HG03280 (cell line): Measurements from ENCODE around the gene GOLGA6L10.
"Not testable (repeated sequence)": the region's sequence is repeated elsewhere in the genome, so short reads cannot be mapped to it uniquely, and the experiment has no call there.

ENCODE experiments used
- ATAC-seq: cut with Tn5 transposase; IDR thresholded peaks from one replicate; pipeline ENCODE4 v1.9.1; 2021; ENCODE audit warnings: mild to moderate bottlenecking, moderate library complexity; ENCODE audit not compliant: unreplicated experiment

Gene GOLGA6L10

DNA sequence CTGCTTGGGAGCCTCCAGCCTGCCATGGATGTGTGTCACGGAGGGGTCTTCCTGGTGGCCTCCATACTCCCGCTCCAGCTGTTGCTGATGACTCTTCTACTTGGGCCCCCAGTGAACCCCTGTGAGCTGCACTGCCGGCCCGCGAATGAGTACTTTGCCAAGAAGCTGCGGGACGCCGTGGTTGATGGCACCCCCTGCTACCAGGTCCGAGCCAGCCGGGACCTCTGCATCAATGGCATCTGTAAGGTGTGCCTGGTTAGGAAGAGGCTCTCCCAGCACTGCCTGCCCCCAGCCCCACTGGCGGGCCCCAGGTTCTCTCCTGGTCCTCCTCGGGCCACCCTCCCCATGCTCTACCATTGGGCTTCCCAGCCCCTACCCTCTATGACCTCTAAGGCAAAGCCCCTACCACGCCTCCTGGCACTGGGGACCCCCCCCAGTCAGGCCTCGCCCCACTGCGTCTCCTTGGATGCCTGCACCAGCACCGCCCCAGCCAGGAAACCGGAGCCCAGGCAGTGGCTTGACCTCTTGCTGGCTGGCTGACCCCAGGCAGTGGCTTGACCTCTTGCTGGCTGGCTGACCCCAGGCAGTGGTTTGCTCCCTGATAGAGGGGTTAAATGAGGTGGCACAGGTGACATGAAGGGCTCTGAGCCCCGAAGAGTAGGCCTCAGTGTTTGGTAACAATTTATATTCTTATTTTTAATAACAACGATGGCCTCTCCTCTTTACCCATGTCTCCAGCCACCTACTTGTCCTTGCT is 29.6 kb downstream of the GOLGA6L10 start:
- ATAC-seq, result not testable (repeated sequence)

DNA sequence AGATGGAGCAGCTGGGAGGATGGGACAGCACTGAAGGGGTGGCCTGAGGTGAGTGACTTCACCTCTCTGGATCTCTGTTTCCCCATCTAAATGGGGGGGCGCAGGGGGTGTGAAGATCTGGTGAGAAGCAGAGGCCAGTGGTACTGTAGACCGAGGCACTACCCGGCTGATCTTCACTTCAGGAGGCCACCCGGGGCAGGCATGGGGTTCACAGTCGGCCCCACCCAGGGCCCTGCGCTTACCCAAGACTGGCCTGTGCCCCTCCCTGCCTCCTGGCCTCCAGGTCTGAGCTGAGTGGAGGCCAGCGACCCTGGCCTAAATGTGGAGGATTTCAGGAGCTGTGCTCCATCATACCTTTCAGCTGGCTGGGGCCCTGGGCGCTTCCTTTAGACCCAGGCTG is 31.0 kb downstream of the GOLGA6L10 start:
- not testable (repeated sequence) for ATAC-seq

DNA sequence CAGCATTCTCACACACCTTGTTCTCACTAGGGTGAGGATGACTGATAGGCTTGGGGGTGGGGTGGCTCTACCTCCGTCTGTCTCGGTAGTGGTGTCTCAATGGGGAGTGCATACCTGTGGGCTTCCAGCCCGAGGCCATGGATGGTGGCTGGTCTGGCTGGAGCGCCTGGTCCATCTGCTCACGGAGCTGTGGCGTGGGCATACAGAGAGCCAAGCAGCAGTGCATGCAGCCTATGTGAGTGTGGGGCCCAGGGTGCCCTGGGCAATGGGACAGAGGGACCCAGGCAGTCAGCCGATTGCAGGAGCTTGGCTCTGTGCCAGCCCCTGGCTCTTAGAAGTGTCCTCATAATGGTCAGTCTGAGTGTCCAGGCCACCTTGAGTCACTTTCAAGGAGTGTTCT is 31.8 kb downstream of the GOLGA6L10 start:
- not testable (repeated sequence) for ATAC-seq

DNA sequence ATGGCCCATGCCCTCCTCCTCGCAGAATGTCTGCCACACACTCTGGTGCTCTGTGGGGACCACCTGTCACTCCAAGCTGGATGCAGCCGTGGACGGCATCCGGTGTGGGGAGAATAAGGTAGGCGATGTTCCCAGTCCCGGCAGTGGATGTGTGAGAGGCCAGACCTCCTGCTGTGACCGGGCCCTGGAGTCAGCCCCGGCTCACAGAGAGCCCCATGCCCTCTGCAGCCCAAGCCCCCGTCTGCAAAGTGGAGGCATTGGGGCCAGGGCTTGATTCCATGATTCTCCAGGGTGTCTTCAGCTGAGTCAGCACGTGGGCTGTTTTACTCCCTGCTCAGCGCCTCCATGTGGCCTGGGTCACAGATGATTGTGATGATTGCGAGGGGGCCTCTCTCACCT is 32.2 kb downstream of the GOLGA6L10 start:
- ATAC-seq, result no peak

DNA sequence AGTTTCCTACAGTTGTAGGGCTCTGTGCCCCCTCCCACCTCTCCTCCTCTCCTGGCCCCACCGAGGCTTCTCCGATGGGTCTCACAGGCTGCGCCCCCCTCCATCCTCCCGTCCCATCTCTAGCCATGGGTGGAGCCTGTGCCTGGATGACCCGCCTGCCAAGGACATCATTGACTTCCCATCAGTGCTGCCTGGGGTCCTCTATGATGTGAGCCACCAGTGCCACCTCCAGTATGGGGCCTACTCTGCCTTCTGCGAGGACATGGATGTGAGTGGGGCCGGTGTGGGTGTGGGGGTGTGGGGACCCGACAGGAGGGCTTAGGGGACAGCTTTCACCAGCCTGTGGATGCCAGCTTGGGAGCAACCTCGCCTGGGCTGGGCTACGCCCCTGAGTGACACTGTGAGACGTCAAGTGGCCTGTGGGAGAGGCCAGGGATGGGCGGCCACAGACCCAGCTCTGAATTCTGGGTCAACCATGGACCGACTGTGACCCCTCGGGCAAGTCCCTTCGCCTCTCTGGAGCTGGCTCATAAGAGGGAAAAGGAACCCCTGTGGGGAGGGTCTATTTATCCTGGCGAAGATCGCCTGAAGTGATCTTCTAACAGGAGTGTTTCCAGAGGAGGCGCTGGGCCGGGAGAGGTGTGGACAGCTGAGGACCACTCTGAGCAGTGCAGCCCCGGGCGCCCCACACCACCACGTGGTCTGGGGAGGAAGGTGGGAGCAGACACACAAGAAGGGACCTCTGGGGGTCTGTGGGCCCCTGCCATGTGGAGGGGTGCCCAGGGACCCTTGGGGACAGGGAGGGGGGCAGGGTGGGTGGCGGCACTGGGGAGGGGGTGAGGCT is 32.8 kb downstream of the GOLGA6L10 start:
- ATAC-seq, result not testable (repeated sequence)

DNA sequence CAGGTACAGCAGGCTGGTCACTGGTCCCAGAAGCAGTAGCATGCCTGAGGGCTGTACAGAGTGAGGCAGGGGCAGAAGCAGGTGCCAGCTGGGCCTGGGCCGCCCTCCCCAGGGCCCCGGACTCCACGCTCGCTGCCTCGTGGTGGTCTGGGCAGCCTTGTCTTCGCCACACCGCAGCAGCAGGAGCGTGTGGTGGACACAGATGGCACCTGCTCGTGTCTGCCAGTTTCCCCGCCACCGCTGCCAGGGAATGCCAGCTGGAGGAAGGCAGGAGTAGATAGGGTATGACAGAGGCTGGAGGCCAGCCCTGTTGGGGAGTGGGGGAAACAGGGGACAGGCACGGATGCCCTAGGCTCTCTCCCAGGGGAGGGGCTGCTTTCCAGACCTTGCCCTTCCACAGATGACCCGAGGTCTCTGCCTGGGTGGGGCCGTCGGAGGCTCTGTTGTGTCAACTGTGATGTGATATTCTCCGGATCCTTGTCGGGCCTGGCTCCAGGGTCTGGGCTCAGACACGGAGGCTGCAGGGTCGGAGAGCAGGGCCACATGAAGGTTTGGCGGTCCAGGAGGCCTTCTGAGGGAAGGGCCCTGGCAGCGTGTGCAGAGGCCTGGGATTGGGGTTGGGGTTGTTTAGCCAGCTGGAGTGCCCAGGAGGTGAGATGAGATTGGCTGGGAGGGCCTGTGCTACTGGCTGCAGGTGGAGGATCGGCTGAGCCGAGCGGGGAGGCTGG is 33.6 kb downstream of the GOLGA6L10 start:
- no peak for ATAC-seq

DNA sequence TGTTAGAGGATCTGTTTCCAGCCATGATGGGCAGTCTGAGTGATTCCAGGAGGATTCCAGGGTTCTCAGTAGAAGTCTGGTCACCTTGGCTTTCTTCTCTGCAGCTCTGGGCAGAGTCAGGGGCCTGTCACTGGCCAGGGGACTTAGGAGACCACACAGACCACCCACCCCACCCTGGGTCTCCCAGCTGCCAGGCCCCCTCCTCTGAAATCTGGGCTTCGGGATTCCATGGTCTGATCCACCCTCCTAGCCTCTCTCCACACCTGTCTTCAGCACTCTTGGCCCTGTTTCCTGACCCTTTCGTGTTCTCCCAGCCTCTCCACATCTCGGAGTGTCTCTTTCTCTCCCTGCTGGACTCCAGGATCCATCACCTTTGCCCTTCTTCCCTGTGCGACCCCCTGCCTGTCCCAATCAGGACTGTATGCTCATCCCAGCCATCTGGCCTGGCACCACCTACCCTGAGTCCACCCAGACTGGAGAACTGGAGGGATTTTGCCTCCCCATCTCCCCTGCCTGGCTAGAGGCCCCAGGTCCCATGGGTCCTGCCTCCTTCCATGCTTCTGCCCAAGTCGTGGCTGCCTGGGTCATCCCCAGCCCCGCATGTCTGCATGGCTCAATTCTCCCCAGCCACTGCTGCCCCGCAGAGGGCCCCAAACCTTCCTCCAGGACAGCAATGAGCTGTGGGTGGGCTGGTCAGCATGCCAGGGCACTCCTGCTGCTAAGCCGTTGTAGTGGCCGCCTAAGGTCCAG is 34.3 kb downstream of the GOLGA6L10 start:
- no peak for ATAC-seq

DNA sequence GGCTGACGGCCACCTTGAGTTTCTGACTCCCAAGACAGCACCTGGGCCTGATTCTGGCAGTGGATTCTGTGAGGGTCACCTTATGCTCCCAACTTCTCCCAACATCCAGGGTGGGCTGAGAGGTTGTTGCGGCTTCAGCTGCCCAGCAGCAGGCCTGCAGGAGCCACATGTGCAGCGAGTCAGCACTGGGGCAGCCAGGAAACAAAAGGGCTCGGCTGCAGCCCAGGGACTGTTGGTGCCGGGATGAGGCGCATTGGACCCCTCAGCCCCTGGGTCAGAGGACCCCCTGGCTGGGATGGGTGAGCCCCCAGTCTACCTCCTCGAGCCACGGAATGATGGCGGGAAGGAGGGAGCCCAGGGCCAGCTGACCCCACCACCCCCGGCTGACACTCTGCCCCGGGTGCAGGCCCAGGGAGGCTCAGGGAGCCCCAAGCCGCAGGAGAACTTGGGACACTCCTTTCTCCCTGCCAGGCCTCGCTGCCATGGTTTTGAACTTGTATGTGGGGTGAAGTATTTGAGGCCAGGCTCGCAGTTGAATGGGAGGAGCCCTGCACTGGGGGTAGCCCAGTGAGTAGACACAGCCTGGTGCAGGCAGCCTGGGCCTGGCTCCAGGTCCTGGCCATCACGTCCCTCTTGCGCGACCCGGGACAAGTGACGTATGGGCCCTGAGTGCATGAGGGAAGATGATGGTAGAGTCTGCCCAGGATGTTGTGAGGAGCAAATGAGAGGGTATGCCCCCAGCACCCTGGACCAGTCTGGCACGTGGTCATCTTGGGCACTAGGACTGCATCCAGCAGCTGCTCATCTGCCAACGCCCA is 35.1 kb downstream of the GOLGA6L10 start:
- not testable (repeated sequence) for ATAC-seq

DNA sequence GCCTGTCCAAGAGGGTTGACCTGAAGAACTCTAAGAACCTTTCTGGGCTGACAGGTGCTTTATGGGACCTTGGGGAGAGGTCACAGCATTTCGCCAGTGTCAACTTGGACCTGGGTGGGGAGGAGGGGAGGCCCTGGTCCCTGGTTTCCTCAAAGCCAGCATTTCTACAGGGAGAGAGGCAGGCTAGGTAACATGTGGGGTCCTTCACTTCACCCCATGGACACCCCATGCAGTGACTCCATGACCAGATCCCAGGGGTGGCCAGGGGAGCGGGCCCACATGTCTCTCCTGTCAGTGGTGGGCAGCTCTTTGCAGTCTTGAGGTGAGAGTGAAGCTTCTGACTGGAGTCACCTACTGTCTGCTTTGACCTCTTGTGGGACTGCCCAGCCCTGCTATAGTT is 35.8 kb downstream of the GOLGA6L10 start:
- no peak for ATAC-seq

DNA sequence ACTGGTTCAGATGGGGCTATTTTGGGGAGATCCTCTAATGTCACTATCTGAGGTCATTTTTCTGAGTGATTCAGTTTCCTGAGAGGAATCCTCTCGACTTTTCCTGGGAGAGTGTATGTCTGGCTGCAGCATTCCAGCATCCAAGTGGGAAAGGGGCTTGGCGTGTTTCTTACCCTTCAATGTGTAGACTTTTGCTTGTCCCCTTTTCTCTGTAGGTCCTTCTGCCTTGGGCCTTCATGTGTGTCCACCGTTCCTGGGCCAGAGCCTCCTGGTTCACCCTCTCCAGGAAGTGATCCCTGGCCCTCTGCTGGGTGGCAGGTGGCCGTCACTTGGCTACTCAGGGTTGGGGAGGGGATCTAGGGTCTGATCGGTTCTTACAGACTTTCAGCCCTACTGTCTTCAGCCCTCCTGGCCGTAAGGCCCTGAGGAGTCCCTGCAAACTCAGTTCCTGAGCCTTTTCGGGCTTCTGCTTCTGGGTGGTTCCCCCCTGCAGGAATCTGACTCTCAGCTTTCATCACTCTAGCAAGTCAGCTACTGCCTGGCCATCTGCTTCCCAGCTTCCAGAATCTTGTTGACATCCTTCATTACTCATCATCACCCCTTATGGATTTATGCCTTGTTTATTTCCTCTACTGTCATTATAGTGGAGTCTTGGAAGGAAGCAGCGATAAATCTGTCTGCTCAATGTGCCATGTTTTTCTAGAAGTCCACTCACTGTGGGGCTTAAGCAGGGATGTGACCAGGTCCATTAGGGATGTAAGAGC is 36.5 kb downstream of the GOLGA6L10 start:
- no peak for ATAC-seq

DNA sequence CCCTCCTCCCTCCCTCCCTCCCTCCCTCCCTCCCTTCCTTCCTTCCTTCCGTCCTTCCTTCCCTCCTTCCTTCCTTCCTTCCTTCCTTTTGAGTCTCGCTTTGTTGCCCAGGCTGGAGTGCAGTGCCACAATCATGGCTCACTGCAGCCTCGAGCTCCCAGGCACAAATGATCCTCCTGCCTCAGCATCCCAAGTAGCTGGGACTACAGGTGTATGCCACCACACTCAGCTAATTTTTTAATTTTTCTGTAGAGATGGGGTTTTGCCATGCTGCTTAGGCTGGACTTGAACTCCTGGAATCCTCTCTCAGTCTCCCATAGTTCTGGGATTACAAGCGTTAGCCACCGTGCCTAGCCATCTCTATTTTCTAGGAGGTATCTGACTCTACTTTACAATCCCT is 38.0 kb downstream of the GOLGA6L10 start:
- ATAC-seq, result not testable (repeated sequence)

DNA sequence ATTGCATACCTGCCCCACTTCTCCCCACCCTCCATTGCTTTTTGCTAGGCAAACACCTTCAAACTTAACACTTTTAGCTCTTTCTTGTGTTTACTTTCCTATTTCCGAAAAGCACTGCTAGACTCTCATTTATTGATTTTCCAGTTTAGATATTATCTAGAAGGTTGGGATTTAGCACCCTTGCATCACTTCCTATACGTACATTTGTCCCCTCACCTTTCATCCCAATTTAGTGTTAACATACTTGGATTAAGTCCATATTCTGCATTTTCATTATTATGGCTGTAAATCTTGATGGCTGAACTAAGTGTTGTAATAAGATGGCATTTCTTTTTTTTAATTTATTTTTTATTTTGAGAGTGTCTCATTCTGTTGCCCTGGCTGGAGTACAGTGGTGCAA is 39.5 kb downstream of the GOLGA6L10 start:
- no peak for ATAC-seq

DNA sequence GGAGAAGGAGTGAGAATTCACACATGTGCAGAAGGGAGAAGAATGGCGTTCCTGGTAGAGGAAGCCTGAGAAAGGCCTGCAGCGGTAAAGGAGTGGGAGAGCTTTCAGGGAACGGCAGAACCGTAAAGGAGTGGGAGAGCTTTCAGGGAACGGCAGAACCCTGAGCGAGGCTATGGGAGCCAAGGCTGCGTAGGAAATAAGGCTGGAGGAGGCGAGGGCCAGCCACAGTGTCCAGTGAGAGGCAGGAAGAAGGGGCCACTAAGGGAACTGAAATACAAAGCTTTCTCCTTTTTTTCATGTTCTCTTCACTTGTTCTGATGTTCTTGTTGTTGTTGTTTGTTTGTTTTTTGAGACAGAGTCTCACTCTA is 41.6 kb downstream of the GOLGA6L10 start:
- no peak for ATAC-seq

DNA sequence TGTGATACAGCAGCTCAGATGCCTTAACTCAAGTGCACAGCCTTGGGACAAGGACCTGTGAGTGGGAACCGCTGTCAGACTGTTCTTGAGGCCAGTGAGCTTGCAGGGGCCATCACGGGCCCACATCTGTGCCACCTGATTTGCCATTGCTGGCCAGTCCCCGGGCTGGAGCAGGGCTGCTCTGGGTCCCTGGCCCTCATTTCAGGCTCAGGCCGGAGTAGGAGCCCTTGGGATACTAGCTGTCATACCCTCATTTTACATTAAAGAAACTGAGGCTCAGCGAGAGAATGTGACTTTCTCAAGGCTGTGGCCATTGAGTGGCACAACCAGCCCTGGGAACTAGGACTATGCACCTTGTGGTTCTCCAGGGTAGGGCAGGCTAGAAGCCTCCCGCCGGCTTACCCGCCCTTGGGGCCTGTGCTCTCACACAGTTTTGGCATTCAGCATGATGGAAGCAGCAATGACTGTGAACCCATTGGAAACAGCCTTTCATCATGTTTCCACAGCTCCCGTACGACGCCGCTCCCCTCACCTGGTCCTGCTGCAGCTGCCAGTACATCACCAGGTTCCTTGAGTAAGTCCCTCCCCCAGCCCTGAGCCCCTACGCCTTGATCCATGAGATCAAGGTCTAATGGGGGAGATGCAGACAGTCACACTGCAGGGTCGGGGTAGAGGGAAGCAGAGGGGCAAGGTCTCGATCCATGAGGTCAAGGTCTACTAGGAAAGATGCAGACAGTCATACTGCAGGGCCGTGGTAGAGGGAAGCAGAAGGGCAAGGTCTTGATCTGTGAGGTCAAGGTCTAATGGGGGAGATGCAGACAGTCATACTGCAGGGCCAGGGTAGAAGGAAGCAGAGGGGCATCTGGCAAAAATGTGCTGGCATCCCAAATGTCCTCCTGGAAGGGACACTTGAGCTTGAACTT is 42.2 kb downstream of the GOLGA6L10 start:
- no peak for ATAC-seq

DNA sequence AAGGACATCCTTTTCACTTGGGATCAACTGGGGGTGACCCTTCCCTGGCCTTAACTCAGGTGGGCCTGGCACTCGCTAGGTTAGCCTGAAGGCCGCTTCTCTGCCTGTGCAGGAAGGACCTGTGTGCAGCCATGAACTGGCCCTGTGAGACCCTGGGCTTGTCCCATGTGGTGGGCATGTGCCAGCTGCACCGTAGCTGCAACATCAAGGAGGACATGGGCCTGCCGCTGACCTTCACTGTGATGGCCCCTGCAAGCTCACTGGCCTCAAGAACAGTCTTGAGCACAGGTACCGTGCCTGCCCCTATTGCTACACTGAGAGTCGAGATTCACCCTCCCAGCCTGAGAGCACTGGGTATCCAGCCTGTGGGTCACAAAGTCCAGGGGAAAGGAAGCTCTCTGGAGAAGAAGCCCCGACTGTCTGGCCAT is 43.6 kb downstream of the GOLGA6L10 start:
- ATAC-seq, result no peak

DNA sequence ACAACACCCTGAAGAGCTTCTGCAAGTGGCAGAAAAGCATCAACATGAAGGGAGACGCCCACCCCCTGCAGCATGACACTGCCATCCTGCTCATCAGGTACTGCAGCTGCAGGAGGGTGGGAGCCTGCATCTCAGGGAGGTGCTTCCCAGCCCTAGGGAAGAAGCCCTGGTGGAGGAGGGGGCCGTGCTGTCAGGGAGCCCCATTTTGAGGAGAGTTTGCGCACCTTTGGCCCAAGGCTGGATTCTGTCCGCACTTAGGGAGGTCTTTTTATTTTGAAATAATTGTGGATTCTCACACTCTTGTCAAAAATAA is 44.5 kb downstream of the GOLGA6L10 start:
- no peak for ATAC-seq

DNA sequence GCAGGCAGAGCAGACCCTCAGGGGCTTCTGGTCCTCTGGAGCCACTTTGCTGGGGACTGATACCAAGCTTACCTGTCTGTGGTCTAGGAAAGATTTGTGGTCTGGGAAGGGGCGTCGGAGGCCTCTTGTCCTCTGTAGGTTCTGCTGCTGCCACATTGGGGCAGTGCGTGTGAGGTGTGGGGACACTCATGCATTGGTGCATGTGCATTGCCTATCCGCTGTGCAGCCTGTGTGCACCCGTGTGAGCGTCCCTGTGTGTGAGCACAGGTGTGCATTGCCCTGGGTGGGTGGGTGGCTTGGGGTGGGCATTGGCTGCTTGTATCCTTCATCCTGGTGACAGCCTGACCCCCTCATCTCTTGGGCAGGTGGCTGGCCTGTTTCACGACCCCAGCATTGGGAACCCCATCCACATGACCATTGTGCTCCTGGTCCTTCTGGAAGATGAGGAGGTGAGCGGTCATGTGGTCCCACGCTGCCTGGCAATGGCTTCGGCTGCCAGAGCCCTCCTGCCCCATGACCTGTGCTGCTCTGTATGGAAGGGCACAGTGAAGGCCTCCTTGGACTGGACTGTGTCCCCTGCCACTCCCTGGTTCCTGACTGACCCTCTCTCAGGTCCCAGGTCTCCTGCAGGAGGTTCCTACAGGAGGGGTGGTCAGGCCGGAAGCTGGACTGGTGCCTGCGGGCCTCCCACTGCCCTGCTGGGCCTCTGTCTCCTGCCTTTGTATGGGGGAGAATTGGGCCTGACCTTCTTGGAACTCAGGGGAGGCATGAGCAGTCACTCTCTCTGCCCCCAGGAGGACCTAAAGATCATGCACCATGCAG is 45.1 kb downstream of the GOLGA6L10 start:
- no peak for ATAC-seq
